Liver (tissue), 9 donors: Measurements from ENCODE around the gene GPR132. TPM values are rescaled to one million over a fixed set of nuclear protein-coding genes. Genes with fewer than 3 reads are reported as not detected.

Experiments
- DNase-seq: peaks from one replicate; pipeline ENCODE4 v3.0.0-alpha.2; 2017; ENCODE audit warnings: low spot score
- H3K27ac ChIP-seq, 2 donors: one replicate each; pipeline ENCODE4 v1.7.0; 2013; ENCODE audit warnings: inconsistent platforms in 2 of 2, low read length in 2 of 2, control low read depth in 1 of 2, low read depth in 1 of 2, mild to moderate bottlenecking in 1 of 2
- H3K27me3 ChIP-seq, 4 donors: one replicate each; pipeline versions ENCODE4 v1.6.1 to v1.7.0; 2013; ENCODE audit warnings: low read length in 3 of 4, inconsistent platforms in 1 of 4, mild to moderate bottlenecking in 1 of 4, moderate library complexity in 1 of 4; ENCODE audit not compliant: control insufficient read depth in 4 of 4, insufficient read depth in 4 of 4
- H3K36me3 ChIP-seq, 4 donors: one replicate each; pipeline versions ENCODE4 v1.6.1 to v1.7.0; 2013; ENCODE audit warnings: low read length in 3 of 4, mild to moderate bottlenecking in 3 of 4, low read depth in 1 of 4, moderate library complexity in 1 of 4; ENCODE audit not compliant: control insufficient read depth in 4 of 4, insufficient read depth in 3 of 4
- H3K4me1 ChIP-seq, 4 donors: one replicate each; pipeline versions ENCODE4 v1.6.1 to v1.7.0; 2013; ENCODE audit warnings: low read length in 3 of 4, mild to moderate bottlenecking in 3 of 4, moderate library complexity in 1 of 4; ENCODE audit not compliant: control insufficient read depth in 4 of 4, insufficient read depth in 4 of 4
- H3K4me3 ChIP-seq, 3 donors: one replicate each; pipeline versions ENCODE4 v1.6.1 to v1.7.0; 2013; ENCODE audit warnings: low read length in 3 of 3, control low read depth in 1 of 3, low read depth in 1 of 3, mild to moderate bottlenecking in 1 of 3
- H3K9ac ChIP-seq, 2 donors: one replicate each; pipeline ENCODE4 v1.7.0; 2013; ENCODE audit warnings: low read length in 2 of 2, mild to moderate bottlenecking in 2 of 2, moderate library complexity in 2 of 2, control low read depth in 1 of 2, low read depth in 1 of 2
- H3K9me3 ChIP-seq, 4 donors: one replicate each; pipeline versions ENCODE4 v1.6.1 to v1.7.0; 2013; ENCODE audit warnings: low read length in 3 of 4; ENCODE audit not compliant: control insufficient read depth in 4 of 4
- ATF3 ChIP-seq: IDR thresholded peaks from 2 replicates; pipeline ENCODE4 v1.6.1; 2016; ENCODE audit warnings: antibody characterized with exemption
- CTCF ChIP-seq: fragments of 150-350 bp; IDR thresholded peaks from 2 replicates; pipeline ENCODE4 v1.5.1; 2017; ENCODE audit warnings: improper control_type of control experiment, low read depth, low read length; ENCODE audit not compliant: missing input control
- EGR1 ChIP-seq, 2 donors: IDR thresholded peaks; 2 replicates each; pipeline ENCODE4 v1.6.1; 2016 to 2018; ENCODE audit warnings: antibody characterized with exemption in 2 of 2, low read depth in 2 of 2
- FOXA1 ChIP-seq: IDR thresholded peaks from 2 replicates; pipeline ENCODE4 v1.6.1; 2016; ENCODE audit warnings: antibody characterized with exemption
- FOXA2 ChIP-seq: IDR thresholded peaks from 2 replicates; pipeline ENCODE4 v1.6.1; 2016; ENCODE audit warnings: antibody characterized with exemption
- GABPA ChIP-seq, 2 donors: IDR thresholded peaks in 1 of 2; conservative IDR thresholded peaks in 1 of 2; 2 replicates each; pipeline ENCODE4 v1.6.1; 2016; ENCODE audit warnings: antibody characterized with exemption in 2 of 2, mild to moderate bottlenecking in 1 of 2, moderate library complexity in 1 of 2
- HNF4A ChIP-seq, 2 donors: conservative IDR thresholded peaks; 2 replicates each; pipeline ENCODE4 v1.6.1; 2016; ENCODE audit warnings: antibody characterized with exemption in 2 of 2, mild to moderate bottlenecking in 2 of 2
- HNF4G ChIP-seq: IDR thresholded peaks from 2 replicates; pipeline ENCODE4 v1.6.1; 2016; ENCODE audit warnings: antibody characterized with exemption
- JUND ChIP-seq, 2 donors: IDR thresholded peaks; 2 replicates each; pipeline ENCODE4 v1.6.1; 2016; ENCODE audit warnings: antibody characterized with exemption in 2 of 2
- MAX ChIP-seq: IDR thresholded peaks from 2 replicates; pipeline ENCODE4 v1.6.1; 2016; ENCODE audit warnings: antibody characterized with exemption
- NR2F2 ChIP-seq: IDR thresholded peaks from 2 replicates; pipeline ENCODE4 v1.6.1; 2016; ENCODE audit warnings: antibody characterized with exemption
- RAD21 ChIP-seq, 2 donors: IDR thresholded peaks; 2 replicates each; pipeline ENCODE4 v1.6.1; 2016; ENCODE audit warnings: antibody characterized with exemption in 2 of 2, mild to moderate bottlenecking in 2 of 2
- REST ChIP-seq: IDR thresholded peaks from 2 replicates; pipeline ENCODE4 v1.6.1; 2016; ENCODE audit warnings: antibody characterized with exemption, mild to moderate bottlenecking
- RXRA ChIP-seq, 2 donors: IDR thresholded peaks; 2 replicates each; pipeline ENCODE4 v1.6.1; 2017 to 2018; ENCODE audit warnings: antibody characterized with exemption in 2 of 2, mild to moderate bottlenecking in 1 of 2
- SP1 ChIP-seq: IDR thresholded peaks from 2 replicates; pipeline ENCODE4 v1.6.1; 2018; ENCODE audit warnings: antibody characterized with exemption, mild to moderate bottlenecking
- TAF1 ChIP-seq: conservative IDR thresholded peaks from 2 replicates; pipeline ENCODE4 v1.6.1; 2016; ENCODE audit warnings: antibody characterized with exemption, mild to moderate bottlenecking
- YY1 ChIP-seq: IDR thresholded peaks from 2 replicates; pipeline ENCODE4 v1.6.1; 2016; ENCODE audit warnings: antibody characterized with exemption, mild to moderate bottlenecking
- ZBTB33 ChIP-seq: IDR thresholded peaks from 2 replicates; pipeline ENCODE4 v1.6.1; 2016; ENCODE audit warnings: antibody characterized with exemption
- WGBS: extraction: QIAGEN DNeasy Blood & Tissue Kit; methylation state at CpG from one replicate; pipeline ENCODE4 v1.1.7; 2013; 5-methylcytosine and 5-hydroxymethylcytosine counted together
- polyA plus RNA-seq, 2 donors: library from polyadenylated mRNA; stranded (reverse) in 1 of 2; unstranded in 1 of 2; fragments of 200-250 nt in 1 of 2; fragments of >200 nt in 1 of 2; fragmentation: Nextera tagmentation in 1 of 2; extraction: Ambion mirVana in 1 of 2; gene quantifications; one replicate each; pipeline versions ENCODE4 v1.2.1 to v1.2.3, GENCODE V29; 2013 to 2015
- total RNA-seq, 2 donors: library from RNA; depleted of rRNA; stranded (reverse); fragments of >200 nt; gene quantifications; one replicate each; pipeline ENCODE4 v1.2.3, GENCODE V29; 2014
- donor health status: healthy.
- donor health status: healthy.
- donor health status: healthy.
- donor health status: healthy.
- donor health status: healthy.

GPR132 gene
- total and polyA plus RNA-seq, 4 donors, result 0.32 to 1.2 (median 0.75) TPM

GRCh38 chr14:105072892-105073719 lies 7.9 kb upstream of the GPR132 start (continued):
- no peak for TF ChIP-seq REST

GRCh38 chr14:105072381-105072861 lies 7.2 kb upstream of the GPR132 start:
- no peak overlapping the region for H3K9ac ChIP-seq
- no peaks in the 10 kb centered on the region for H3K27me3 ChIP-seq
- WGBS, result 77% methylated on average over 11 of the region's 11 CpGs

More at GRCh38 chr14:105072381-105072861, 7.2 kb upstream of the GPR132 start:
- Histone ChIP-seq H3K36me3 (no peaks in the 10 kb centered on the region), H3K9me3 (no peaks in the 10 kb centered on the region), H3K4me1 (peaks cover 0 to 6% (median 0%) of the 10 kb centered on the region in 4 donors), H3K27ac (no peak overlapping the region), H3K4me3 (no peak overlapping the region)
- no peak for DNase-seq
- TF ChIP-seq REST, result no peak
- TF ChIP-seq YY1, result no peak
- TF ChIP-seq GABPA (IDR thresholded peaks at IDR 0.05 in 1 of 2, conservative IDR thresholded peaks at IDR 0.05 in 1 of 2), result no peak
- no peak for TF ChIP-seq EGR1 (IDR thresholded peaks at IDR 0.05; ENCODE audit: low read depth in 2 of 2)
- TF ChIP-seq ATF3, result no peak
- no peak for TF ChIP-seq HNF4G
- no peak for TF ChIP-seq SP1
- TF ChIP-seq RXRA (IDR thresholded peaks at IDR 0.05), result no peak
- no peak for TF ChIP-seq TAF1
- no peak for TF ChIP-seq ZBTB33
- TF ChIP-seq JUND (IDR thresholded peaks at IDR 0.05), result no peak
- no peak for TF ChIP-seq FOXA2
- no peak for TF ChIP-seq FOXA1
- no peak for TF ChIP-seq NR2F2
- no peak for TF ChIP-seq CTCF
- TF ChIP-seq RAD21 (IDR thresholded peaks at IDR 0.05), result no peak
- no peak for TF ChIP-seq MAX
- TF ChIP-seq HNF4A (conservative IDR thresholded peaks at IDR 0.05), result no peak
